DMS153 (cell line): ENCODE measurements around the gene SYNJ2.
A peak's percentile ranks its signal among the peaks of the same experiment; 100 is the strongest.

Experiments
- DNase-seq: peaks from one replicate; lab custom pipeline; 2025; lab: John Stamatoyannopoulos, UW

Gene SYNJ2

DNA sequence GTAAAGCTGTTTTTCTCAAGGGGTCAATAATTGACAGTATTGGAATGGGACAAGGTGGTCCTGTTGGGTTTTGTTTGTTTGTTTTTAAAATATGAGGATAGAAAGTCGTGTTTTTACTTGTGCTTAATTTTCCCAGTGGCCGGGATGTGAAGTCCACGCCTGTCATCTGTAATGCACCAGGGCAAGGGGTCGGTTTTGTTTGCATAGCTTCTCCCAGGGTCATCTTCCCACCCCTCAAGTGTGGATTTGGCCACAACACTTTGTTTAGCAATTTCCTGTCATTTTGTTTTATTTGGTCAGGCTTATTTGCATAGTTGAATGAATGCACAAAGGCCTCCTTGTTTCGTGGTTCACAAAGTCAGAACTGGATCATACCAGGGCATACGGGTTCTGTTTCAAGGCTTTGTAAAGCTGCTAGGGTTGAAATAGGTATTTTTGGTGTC, 29.8 kb downstream of the SYNJ2 start:
- DNase-seq = no peak

DNA sequence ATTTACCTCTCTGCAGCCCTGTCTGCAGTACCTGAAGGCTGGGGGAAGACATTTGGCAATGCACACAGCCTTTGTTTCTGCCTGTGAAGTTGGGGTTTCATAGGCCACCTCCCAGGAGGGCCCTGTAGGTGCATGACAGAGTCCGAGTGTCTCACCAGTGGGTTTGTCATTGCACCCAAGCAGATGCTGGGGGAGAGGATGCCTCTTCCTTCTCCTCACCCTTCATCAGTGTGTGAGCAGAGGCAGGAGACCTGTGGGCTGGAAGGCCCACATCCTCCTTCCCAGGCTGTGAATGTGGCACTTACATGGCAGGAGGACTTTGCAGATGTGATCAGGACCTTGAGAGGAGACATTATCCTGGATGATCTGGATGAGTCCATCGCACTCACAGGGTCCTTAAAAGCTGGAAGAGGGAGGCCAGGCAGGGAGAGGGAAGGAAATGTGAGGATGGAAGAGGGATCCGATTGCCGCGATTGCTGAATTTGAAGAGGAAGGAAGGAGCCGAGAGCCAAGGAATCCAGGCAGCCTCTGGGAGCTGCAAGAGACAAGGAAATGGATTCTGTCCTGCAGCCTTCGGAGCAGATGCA, 30.4 kb downstream of the SYNJ2 start:
- no peak for DNase-seq

DNA sequence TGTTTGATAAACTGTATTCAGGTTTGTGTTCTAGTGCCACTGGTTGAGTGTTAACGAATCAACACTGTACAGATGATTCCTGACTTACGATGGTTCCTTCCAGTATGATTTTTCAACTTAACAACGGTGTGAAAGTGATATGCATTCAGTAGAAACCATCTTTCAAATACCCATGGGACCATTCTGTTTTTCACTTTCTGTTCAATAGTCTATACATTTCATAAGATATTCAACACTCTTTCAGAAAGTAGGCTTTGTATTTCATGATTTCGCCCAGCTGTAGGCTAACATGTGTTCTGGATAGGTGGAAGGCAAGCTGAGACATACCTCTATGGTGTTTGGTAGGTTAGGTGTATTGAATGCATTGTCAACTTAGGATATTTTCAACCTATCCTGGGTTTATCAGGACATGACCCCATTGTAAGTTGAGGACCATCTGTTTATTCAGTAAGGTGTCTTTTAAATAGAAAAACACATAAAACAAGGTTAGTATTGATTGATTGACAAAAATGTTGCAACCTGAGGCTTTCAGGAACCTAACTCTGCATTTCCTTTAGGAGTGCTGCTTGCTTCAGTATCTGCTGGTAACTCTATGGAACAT, 32.3 kb downstream of the SYNJ2 start:
- no peak for DNase-seq

- DNase-seq = no peak
Observed at GRCh38 chr6:158014505-158015187, 33.0 kb downstream of the SYNJ2 start.

DNA sequence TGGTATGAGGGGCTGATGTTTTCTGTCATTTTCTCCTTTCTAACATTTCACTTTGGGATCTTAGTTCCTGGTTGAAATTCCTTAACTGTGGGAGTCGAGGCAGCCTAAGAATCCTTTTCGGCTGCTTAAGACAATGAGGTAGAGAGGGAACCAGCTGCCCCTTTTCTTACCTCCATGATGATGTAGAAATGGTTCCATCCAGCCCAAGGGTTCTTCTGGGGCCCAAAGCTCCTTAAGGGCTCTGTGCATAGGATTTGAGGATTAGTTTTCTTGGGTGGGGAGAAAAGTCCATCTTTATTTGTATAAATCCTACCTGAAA, 33.5 kb downstream of the SYNJ2 start:
- DNase-seq = no peak

DNA sequence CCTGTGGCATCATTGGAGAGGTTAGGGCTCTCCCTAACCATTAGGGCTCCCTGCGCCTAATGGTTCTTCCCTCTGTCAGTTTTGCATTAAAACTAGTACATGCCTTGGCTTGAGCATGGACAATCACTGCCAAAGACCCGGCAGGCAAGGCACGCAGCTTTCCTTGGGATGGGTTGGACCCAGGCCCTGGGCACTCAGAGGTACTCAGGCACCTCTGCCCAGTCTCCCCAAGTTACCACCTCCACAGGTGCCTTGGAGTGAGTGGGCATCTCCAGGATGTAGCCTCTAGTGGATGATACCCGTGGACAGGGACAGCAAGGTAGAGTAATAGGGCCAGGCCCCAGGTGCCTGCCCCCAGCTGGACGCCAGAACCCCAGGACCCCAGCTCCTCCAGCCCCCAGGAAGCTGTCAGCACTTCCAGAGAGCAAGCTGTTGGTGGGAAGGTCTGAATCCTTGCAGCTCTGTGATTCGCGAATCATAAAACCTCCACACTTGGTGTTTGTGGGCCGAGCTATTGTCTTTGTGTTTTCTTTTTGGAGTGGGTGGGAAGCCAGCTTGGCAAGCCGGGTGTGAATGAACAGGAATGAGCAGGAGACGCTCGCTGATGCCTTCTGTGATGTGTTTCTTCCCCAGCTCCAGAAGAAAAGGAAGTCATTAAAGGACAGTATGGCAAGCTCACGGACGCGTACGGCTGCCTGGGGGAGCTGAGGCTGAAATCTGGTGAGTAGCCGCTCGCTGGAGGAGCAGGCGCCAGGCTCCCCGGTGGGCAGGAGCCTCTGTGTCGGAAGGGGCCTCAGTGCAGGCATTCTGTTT, 35.1 kb downstream of the SYNJ2 start:
- DNase-seq = no peak

- DNase-seq = no peak
Observed at GRCh38 chr6:158017621-158018040, 36.0 kb downstream of the SYNJ2 start.

DNA sequence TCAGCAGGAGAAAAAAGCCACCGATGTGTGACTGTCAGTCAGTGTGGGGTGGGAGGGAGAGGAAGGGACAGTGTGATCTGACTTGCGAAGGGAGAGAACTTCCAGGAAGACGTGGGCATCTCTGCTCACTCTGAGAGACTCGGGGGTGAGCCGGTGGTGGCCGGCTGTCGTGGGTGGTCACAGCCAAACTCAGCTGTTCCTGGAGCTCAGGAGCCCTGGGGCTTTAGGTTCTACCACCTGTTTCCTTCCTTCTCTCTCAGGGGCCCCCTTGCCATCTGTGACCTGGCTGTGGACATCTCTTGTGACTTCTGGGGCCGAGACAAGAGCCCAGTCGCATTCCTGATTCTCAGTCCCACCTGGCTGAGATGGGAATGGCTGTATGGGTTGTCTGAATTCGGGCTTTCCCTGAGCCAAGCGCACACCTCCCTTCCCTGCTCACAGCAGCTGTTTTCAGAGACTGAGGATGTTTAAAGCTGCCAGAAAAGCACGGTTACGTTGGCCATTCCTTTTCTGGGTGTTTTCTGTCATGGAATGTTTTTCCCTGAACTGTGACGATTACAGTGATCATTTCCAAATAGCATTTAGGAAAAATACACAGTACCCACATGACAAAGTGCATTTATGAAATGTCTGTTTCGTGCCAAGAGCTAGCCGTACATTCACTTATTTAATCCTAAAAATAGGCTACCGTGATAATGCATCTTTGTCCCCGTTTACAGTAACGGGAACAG, 36.5 kb downstream of the SYNJ2 start:
- no peak for DNase-seq

- DNase-seq = peak; percentile 35
Observed at GRCh38 chr6:158018851-158019361, 37.2 kb downstream of the SYNJ2 start.

GRCh38 chr6:158019416-158019815, 37.8 kb downstream of the SYNJ2 start:
- no peak for DNase-seq

GRCh38 chr6:158020272-158020711, 38.6 kb downstream of the SYNJ2 start:
- no peak for DNase-seq

DNA sequence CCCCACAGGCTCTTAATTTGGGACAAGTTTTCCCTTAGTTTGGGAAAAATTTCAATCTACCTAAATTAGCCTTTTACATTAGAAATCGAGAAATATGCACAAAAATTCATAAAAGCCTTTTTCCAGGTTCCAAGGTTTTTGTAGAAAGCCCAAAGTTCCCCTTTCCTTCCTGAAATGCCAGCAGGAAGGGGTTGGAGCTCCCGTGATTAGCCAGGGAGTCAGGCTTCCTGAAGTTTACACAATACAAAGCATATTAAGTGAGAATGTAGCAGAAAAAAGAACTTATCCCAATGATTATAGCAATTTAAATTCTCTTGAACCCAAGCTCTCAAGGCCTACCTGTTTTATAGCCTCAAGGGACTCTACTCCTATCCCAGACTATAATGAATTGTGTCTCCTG, 39.1 kb downstream of the SYNJ2 start:
- DNase-seq = no peak

DNA sequence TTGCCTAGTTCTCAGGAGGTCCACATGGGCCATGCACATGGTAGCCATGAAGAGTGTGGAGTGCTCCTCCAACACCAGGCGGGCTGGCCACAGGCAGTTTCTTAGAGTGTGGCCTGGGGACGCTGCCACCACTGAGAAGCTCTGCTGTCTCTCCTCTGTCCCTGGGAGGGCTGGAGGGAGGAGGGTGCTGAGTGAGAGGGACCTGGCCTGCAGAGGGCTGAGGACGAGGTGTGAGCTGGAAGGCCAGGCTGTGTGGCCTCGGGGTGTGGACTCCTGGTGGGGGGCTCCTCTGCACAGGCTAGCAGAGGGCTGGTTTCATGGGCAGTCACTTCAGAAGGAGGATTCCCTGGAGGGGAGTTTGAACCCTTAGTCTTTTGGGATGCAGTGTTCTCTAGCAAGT, 39.7 kb downstream of the SYNJ2 start:
- DNase-seq = no peak

GRCh38 chr6:158021814-158022748, 40.4 kb downstream of the SYNJ2 start:
- DNase-seq = no peak

- no peak for DNase-seq
Observed at GRCh38 chr6:158022749-158023596, 41.3 kb downstream of the SYNJ2 start.

DNA sequence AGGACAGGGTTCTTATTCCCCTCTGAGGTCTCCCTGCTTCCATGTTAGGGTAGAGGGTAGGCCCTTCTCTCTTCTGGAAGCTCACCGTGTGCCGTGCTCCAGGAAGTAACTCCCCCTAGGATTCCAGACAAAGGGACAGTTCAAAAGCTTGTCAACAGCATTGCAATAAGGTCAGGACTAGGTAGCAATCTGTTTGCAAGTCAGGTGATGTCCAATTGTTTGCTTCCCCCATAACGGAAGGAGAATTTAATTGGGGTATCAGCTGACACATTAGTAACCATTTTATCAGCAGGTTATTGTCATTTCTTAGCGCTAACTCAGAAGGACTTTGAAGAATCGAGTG, 41.9 kb downstream of the SYNJ2 start:
- DNase-seq = peak; percentile 85

DNA sequence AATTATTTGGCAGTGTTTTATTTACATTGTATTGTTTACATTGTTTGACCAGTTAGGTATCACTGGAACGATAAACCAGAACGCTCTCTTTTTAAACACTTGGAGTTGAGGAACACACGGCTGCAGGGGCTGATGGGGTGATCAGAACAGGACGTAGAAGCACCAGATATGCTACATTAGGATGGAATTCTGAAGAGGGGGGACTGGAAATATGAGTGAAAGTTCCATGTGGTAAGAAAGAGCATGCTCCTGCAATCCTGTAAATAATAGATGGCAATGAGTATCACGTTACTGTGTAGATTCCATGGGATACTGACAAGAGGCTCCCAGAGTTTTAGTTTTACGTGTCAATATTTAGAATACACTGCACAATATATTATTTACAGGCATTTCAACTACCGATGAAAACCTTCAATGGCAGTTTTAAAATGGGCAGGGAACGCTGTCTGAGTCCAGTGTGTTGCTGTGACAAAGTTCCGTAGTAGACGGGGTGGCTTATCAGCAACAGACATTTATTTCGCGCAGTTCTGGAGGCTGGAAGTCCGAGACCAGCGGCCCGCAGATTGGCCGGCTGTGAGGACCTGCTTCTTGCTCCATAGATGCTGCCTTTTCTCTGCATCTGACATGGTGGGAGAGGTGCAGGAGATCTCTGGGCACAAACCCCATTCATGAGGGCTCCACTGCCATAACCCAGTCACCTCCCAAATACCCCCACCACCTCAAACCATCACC, 43.1 kb downstream of the SYNJ2 start:
- DNase-seq = no peak

GRCh38 chr6:158026054-158026900, 44.6 kb downstream of the SYNJ2 start:
- peak; percentile 98 for DNase-seq
